Astrocyte of the hippocampus (primary cell): Measurements from ENCODE around the gene DNASE1L3.

Source experiments
- DNase-seq: peaks from one replicate; pipeline ENCODE4 v3.0.0; 2011; ENCODE audit warnings: low read depth, low spot score

DNASE1L3 gene

DNA sequence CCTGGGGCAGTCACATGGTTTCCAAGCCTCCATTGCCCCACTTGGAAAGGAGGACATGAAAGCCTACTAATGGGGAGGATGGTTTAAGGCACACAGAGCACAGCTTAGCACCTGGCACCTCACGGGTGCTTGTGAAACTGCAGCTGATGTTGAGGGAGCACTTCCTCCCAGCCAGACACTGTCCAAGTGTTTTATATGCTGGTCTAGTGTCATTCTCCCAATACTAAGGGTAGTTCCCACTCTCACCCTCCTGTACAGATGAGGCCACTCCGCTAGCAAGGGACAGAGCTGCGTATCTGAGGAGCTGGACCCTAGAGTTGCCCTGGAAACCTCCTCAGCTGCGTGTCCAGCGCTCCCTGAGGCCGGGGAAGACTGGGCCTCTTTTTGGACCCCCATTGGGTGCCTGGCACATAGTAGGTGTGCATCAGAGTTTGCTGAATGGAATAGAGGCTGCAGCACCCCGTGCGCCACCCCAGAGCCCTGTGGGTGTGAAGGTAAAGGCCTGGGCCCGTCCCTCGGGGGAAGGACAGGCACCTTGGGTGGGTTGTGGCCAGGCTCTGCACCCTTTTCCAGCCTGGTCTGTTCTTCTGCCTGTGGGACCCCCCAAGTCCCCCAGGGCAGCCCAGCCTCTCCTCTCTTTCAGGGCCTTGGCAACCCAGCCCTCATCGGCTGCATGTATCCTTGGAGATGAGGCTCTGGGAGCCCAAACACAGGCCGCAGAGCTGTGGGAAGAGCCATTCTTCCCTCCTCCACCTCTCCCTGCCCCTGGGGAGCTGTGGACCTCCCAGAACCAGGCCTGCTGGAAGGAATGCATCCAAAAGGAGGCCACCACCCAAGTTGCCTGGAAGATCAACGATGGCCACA lies 31.3 kb downstream of the DNASE1L3 start:
- DNase-seq, result no peak

DNA sequence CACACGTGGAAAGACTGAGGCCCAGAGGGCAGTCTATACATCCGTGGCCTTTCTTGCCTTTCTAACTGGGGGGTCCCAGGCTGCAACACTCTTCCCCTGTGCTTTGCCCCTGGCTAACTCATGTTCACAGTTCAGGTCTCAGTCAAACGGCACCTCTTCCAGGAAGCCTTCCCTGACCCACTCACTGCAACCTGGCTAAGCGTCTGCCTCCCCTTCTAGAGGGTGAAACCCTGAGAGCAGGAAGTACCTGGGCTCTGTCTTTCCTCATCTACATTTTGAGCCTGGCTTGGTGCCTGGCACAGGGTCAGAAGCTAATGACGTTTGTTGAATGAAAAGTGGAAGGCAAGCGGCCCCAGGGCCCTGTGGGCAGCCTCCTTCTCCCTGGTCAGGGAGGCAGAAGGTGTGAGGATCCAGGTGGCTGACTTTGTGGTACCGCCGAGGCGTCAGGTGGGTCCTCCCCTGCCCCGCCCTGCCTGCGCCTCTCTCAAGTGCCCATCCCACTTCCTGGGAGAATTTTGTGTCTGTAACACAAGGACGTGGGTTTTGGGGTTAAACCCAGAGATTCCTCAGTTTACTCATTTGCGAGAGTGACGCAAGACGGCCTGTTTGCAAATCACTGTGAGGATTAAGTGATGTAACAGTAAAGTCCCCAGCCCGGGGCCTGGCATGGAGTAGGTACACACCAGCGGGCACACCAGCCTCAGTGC lies 32.1 kb downstream of the DNASE1L3 start:
- no peak for DNase-seq

DNA sequence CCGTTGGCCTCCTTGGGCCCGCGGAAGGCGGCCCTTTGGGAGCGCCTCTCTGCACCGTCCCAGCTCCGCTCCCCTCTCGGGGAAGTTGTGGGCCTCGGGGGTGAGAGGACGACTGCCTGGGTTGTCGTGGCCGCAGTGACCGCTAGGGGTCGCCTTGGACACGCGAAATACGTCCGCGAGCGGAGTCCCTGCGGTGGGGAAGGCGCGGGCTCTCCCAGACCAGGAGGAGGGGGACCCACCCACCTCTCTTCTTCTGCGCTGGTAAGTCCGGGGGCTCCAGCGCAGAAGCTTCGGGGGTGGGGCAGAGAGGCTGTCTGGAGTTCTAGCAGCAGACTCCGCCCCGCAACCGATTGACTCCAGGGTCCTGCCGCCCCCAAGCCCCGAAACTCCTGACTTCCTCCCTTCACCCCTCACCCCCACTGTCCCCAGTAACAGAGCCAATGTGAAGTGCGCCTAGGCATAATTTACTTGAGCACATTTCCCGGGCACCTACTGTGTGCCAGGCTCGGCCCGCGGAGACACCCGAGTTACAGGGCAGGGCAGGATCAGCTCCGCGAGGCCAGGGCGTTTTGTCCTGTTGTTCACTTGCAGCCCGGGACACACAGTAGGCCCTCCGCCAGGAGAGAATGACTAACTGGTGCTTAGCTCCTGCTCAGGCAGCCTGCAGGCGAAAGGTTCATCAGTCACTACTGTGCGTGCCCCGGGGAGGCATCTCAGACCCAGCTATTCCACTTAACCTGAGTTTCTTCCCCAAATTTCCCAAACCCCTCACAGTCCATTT lies 32.8 kb downstream of the DNASE1L3 start:
- DNase-seq, result peak; percentile 92

DNA sequence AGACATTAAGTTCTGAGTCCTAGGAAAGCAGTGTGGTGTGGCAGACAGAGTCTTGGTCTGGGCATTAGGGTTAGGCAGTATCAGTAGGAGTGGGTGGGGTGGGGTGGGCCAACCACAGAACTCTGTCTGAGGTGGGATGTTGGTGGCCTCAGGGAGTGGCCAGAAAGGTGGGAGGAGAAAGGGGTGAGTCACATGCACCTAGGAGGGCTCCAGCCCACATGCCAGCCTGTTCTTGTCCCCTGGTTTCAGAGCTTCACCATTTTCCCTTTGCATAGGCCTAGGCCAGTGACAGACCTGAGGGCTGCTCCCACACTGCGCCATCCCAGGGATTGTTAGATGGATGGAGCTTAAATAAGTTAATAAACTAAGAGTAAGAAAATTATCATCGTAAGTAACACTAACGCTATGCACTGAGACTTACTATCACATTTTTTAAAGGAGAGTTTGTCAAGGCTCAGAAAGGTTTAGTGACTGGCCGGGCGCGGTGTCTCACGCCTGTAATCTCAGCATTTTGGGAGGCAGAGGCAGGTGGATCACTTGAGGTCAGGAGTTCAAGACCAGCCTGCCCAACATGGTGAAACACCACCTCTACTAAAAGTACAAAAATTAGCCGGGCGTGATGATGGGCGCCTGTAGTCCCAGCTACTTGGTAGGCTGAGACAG lies 33.8 kb downstream of the DNASE1L3 start:
- no peak for DNase-seq

DNA sequence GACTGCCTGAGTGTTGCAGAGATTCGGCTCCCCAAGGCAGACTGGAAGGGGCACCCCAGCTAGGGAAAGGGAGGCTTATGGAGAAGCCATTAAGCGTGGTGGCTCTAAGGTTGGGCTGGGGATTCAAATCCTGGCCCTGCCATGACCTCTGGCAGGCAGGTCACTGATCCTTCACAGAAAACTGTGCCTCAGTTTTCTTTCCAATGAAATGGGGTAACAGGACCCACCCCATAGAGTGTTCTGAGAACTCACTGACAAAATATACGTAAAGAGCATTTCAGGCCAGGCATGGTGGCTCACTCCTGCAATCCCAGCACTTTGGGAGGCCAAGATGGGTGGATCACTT lies 34.6 kb downstream of the DNASE1L3 start:
- DNase-seq, result no peak

DNA sequence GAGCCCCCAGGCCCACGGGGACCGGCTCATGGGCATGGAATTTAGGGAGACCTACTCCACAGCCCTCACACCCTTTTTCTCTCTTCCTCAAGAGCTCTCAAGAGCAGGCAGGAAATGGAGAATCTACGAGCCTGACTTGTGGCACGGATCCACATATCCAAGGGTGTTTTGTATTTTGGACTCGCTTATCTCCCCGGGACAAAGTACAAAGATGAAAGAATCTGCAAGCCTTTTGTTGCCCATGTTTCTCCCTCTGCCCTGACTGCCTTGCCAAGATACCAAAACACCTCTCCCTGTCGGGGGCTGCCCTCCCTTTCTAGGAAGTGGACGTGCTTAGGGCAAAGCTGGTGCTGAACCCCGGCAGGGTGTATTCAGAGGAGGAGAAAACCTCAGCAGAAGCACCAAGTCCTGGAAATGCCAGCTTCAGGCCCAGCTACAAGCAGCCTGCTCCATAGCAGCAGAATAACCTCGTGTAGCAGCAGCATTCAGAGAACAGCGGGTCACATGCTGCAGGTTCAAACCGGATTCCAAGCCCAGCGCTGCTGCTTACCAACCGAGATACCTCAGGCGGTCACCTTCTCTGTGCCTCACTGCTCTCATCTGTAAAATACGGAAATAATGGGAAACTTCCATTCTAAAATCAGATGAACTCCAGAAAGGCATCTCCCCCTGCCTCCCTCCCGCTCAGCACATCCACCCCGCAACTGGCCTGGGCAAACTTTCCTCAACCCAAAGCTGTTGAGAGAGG lies 35.2 kb downstream of the DNASE1L3 start:
- DNase-seq, result peak; percentile 60

DNA sequence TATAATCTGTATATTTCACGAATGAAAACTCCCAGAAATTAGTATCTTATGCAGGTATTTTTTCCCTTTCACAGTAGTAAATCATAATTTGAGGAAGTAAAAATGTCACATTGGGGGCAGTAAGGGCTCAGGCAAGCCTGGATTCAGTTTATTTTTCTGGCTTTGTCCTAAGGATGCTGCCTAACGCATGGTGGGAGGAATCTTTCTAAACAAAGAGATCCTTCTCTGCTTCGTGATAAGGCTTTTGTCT lies 35.7 kb downstream of the DNASE1L3 start:
- no peak for DNase-seq

DNA sequence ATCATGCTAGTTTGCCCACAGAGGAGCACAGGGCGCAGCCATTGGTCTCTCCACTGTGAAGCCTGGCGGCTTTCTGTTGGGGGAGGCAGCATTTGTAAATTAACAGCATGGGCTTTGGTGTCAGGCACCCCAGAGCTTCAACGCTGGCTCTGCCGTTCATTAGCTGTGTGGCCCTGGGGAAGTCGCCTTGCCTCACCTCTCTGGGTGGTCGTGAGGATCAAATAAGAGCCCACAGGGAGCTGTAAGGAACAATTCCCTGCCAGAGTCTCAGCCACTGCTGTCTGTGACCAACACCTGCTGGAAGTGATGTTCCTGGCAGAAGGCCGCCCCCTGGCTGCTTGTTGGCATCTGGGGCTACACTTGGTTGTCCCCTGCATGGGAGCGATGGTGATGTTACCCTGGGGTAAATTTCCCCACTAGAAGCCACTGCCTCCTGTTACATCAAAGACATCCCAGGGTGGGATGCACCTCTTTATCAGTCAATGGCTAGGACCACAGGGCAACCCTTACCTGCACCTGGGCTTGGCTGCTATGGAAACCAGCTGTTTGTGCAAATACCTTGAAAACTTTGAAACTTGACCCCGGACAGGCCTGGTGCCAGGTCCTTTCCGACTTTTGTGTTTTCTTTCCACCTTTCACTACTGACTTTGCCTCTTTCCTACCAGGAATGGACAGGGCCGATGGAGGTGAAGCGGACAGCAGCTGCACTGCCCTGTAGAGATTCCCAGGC lies 36.9 kb downstream of the DNASE1L3 start:
- DNase-seq, result peak; percentile 43

DNA sequence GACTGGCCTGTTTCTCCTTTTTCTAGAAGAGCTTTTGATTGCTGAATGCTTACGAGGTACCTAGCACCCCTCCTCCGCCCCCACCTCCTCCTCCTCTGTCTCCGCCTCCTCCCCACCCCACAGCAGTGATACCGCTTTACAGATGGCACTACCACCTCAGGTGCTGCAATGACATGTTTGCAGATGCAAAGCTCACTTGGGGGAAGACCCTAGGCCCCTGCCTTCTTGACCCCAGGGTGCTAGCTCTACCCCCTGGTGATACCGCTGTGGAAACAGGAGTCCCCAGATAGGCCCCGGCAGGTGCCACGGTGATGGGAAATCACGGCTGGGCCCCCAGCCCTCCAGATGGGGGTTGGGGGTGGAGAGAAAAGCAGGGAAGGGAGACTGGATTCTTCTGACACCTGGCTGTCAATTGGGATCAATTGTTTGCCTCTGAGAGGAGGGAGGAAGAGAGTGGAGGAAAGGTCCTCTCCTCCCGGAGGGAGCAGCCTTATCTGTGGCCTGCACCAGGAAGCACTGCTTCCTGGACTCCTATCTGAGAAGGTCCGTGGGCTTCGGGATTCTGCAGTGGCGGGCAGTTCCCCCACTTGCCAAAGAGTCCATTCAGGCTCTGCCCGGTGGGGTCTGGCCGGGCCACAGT lies 37.6 kb downstream of the DNASE1L3 start:
- DNase-seq, result no peak

DNA sequence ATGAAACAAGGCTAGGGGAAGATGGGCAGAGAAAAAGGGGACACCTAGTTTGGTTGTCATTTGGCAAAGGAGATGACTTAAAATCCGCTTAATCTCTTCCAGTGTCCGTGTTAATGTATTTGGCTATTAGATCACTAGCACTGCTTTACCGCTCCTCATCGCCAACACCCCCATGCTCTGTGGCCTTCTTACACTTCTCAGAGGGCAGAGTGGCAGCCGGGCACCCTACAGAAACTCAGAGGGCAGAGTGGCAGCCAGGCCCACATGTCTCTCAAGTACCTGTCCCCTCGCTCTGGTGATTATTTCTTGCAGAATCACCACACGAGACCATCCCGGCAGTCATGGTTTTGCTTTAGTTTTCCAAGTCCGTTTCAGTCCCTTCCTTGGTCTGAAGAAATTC lies 39.6 kb downstream of the DNASE1L3 start:
- DNase-seq, result no peak

DNA sequence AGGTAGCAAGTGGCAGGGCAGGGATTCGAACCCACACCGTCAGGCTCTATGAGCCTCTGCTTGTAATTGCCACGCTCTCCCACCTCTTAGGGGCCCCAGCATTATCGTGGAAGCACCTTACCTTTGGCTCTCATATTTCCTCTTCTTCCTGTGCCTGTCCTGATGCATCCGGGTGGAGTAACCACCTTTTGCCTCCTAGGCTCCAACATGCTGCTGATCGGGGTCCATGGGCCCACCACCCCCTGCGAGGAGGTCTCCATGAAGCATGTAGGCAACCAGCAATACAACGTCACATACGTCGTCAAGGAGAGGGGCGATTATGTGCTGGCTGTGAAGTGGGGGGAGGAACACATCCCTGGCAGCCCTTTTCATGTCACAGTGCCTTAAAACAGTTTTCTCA lies 40.4 kb downstream of the DNASE1L3 start:
- DNase-seq, result no peak

DNA sequence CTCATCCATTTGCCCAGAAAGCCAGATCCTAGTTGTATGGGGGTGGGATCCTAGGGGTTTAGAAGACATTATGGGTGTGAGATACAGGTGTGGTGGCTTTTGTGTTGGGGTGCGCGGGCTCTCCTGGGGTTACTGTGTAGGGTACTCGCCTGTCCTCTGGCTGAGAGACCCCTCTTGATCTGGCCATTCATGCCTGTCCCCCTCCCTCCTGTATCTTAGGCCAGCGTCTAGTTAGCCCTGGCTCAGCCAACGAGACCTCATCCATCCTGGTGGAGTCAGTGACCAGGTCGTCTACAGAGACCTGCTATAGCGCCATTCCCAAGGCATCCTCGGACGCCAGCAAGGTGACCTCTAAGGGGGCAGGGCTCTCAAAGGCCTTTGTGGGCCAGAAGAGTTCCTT lies 41.4 kb downstream of the DNASE1L3 start:
- DNase-seq, result no peak

DNA sequence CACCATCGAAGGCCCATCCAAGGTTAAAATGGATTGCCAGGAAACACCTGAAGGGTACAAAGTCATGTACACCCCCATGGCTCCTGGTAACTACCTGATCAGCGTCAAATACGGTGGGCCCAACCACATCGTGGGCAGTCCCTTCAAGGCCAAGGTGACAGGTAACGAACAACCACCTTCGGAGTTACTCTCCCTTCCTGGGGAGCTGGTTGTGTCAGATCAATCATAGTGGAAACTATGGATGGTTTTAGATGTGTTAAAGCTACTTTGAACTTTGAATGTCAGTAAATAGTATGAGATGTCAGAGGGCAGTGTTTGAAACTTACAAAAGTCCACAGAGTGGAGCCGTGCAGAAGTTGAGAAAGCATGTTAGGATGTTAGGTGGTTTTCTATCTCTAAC lies 42.3 kb downstream of the DNASE1L3 start:
- no peak for DNase-seq

DNA sequence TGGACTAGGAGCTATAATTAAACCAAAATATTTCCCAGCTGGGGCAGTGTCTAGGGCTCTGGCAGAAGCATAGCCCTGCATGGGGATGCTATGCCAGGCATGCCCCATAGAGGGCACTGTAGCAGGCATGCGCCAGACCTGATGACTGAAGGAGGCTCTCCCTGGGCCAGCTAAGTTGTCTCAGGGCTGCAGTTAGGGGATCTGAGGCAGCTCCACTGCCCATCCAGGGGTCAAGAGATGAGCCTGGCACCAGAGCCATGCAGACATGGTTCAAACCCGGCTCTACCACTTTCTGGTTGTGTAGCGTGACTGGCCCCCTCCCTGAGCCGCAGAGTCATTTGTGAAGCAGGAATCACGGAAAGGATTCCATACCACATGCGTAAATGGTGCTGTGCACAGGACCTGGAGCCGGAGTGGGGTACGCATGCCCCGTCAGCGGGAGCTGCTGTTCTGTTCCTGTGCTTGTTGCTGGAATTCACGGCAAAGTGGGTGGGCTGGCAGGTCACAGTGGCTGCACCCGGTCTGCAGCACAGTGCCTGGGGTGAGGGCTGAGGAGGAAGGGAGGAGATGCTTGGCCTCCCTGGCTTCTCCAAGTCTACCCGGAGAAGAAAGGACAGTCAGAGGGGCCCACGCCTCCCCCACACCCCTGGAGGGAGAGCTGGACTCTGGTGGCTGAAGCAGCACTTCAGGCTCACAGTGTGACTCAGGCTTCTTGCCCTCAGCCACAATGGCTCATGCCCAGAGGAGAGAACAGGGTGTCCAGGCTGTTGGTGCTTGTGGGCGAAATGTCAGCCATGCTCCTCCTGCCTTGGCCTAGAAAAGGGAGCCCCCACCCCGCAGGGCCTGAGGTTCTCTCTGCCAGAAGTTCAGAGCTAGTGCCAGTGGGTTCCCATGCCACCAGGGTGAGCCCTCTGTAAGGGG lies 43.1 kb downstream of the DNASE1L3 start:
- peak; percentile 71 for DNase-seq

DNA sequence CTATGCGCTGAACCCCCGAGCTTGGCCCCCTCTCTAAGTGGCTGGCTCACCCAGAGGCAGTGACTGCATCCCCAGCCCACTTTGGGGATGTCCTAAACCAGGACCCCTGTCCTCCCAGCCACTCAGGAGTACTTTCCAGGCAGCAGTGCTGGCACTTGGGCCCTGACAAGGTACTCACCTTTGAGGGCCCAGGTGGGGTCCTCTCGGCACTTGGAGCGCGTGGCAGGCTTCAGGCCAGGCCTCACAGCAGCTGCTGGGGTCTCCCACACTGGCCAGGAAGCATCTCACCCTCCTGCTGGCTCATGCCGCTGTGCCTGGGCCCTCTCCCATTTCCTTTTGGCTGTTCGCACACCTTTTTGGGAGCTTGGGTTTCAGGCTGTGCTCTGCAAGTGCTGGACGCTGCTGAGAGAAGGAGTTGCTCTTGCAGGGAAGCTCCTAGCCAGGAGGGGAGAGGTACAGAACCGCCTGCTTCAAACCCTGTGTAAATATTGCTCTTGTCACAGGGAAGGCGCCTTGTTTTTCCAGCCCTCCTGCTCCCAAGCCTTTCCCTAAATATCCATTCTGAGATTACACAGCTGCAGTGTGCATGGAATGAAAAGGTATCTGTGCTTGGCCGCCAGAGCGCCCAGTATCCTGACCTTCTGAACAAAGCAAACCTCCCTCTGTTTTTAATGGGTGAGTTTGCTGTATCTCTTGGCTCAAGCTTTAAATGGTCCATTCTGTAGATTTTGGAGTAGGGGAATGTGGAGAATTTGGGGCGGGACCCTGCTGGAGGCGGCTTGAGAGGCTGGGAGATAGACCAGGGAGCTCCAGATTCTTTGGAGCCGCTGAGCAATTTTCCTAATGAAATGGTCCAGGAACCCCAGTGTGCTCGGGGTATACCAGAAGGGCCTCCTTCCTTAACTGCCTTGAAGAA lies 45.6 kb downstream of the DNASE1L3 start:
- DNase-seq, result peak; percentile 85

DNA sequence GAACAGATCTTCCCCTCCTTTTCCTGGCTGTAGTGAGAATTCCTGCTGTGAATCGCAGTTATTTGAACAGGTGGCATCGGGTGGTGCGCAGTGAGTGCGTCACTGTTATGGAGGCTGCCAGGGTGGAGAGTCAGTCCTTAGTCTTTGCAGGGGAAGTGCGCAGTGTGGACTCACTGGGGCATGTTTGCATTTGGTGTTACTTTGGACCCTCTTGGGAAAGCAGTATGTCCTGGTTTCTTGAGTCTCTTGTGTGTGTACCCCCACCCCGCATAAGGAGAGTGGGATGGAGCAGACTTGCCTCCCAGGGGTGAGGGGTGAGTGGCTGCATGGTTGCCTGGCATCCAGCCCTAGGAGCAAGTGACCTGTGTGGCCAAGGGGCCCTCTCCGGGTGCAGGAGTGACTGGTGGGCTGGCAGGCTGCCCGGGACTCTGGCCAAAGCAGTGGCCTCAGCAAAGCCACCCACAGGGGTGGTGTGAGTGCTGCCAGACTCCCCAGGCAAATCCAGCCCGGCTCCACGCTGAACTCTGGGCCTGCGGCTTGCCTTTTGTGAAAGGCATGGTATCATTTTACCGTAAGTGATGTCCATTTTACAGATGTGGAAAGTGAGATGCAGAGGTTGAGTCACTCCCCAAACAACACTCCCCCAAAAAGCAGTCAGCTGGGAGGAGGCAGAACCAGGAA lies 46.4 kb downstream of the DNASE1L3 start:
- DNase-seq, result peak; percentile 79

DNA sequence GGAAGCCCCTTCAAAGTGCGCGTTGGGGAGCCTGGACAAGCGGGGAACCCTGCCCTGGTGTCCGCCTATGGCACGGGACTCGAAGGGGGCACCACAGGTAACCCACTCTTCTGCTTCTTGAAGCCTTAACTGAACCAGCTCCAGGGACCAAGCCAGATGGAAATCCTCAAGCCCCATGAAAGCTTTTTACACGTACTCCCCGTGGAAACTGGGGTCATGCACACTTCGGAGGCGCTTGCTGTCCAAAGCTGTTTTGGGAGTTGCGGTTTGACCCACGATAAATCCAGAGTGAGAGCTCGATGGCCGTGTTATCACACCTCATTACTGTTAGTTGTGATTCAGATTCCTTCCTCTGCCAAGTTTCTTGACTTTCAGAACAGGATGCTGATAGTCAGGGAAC lies 47.5 kb downstream of the DNASE1L3 start:
- peak; percentile 50 for DNase-seq
